CD4-positive, alpha-beta T cell treated with Interleukin-21 for 1 hour (primary cell): Measurements from ENCODE around the gene TPX2.

Source experiments
- DNase-seq: peaks from one replicate; pipeline ENCODE4 v3.0.0-alpha.2; 2020

Gene TPX2

DNA sequence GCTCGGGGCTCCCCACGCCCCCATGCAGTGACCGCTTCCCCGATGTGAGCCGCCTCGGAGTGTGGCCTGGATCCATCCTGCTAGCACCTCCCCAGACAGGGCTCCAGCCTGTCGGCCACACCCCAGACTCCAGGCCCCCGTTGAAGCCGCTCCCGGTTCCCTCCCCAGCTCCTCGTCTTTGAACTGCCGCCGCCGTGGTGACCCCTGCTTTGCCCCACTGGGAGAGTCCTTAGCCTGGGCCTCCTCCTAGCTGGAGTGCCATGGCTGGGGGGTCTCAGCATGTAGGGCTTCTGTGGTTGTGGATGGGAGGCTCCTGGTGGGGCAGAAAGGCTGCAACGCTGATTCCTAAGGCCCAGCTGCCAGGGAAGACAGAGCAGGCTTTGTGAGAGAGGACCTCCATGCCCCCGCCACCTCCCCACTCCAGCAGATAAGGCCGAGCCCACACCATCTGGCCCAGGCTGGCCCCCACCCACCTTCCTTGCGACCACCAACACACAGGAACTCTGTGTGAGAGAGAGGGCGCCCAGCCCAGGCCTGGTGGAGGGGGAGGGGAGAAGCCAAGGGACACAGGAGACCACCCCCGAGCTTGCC lies 94.9 kb downstream of the TPX2 start:
- DNase-seq: no peak

DNA sequence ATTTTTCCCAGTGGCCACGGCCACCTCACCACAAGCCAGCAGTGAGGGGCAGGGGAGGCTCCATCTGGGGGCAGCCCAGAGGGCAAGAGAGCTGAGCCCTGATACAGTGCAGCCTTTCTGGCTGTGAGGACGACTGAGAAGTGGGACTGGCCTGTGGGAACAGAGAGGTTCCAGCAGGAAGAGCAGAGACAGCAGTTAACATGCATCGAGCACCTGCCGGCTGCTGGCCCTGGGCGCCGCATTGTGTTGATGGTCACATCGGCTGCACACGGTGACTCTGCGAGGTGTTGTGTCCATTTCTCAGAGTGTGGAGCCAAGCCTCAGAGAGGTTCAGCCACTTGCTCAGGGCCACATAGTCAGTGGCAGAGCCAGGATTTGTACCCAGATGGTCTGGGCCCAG lies 96.5 kb downstream of the TPX2 start:
- DNase-seq: no peak

- peak; percentile 36 for DNase-seq
Measured at GRCh38 chr20:31835977-31836852, 97.1 kb downstream of the TPX2 start.

- DNase-seq: no peak
Measured at GRCh38 chr20:31836853-31837608, 97.9 kb downstream of the TPX2 start.

- DNase-seq: no peak
Measured at GRCh38 chr20:31837896-31838397, 98.9 kb downstream of the TPX2 start.

- no peak for DNase-seq
Measured at GRCh38 chr20:31838646-31839292, 99.7 kb downstream of the TPX2 start.

- DNase-seq: no peak
Measured at GRCh38 chr20:31839782-31840487, 100.8 kb downstream of the TPX2 start.

- DNase-seq: no peak
Measured at GRCh38 chr20:31840906-31841816, 102.1 kb downstream of the TPX2 start.

DNA sequence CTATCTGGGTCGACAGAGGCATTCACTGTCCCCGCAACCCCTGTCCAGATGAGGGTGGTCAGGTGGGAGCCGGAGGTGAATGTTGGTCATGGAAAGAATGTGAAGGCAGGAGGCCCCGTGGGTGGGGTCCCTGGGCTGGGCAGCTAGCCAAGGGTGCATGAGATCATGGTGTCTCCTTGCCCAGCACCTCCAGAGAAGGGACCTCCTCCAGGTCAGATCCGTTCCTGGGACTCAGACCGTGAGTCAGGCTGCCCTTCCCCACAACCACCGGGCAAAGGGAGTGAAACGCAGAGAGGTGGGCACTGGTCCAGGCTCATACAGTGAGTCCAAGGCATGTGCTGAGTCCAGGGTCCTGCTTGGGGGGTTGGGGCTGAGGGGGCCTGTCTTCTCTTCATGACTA lies 102.8 kb downstream of the TPX2 start:
- DNase-seq: no peak

- DNase-seq: no peak
Measured at GRCh38 chr20:31842471-31843157, 103.5 kb downstream of the TPX2 start.

DNA sequence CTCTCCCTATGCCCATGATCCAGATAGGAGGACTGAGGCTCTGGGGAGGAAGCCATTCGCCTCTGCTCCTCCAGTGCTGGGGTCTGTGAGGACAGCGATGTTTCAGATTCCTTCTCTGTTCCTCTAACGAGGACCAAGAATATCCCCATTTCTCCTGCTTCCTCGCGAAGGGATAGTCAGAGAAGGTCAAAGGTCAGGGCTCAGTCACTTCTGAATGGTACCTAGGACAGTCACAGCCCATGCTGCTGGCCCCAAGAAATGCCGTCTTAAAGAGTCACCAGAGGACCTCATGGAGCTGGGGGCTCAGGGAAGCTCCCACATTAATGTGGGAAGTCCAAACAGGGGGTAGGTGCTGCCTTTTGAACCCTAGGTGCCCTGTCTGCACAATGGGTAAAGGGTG lies 104.2 kb downstream of the TPX2 start:
- DNase-seq: no peak

- DNase-seq: no peak
Measured at GRCh38 chr20:31843881-31844280, 104.8 kb downstream of the TPX2 start.

DNA sequence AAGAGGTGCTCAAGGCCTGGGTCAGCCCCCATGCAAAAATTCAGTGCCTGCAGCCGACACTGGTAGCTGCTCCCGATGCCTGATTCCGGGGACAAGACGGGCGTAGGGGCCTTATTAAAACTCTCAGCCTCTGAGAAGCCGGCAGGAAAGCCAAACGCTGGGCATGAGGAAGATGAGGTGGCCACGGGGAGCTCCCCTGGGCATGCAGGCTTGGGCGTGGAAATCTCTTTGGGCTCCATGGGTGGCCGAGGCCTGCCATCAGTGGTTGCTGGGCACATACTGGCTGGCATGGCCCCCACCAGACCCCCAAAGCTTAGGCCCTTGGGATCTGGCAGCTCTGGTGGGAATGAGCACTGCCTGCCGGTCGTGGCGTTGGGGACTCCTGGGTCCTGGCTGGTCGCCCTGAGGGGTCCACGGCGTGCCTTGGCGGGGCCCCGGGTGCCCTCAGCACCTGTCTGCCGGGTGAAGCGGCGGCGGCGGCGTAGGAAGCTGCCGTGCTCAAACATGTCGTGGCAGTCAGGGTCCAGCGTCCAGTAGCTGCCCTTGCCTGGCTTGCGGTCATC lies 105.7 kb downstream of the TPX2 start:
- DNase-seq: no peak

DNA sequence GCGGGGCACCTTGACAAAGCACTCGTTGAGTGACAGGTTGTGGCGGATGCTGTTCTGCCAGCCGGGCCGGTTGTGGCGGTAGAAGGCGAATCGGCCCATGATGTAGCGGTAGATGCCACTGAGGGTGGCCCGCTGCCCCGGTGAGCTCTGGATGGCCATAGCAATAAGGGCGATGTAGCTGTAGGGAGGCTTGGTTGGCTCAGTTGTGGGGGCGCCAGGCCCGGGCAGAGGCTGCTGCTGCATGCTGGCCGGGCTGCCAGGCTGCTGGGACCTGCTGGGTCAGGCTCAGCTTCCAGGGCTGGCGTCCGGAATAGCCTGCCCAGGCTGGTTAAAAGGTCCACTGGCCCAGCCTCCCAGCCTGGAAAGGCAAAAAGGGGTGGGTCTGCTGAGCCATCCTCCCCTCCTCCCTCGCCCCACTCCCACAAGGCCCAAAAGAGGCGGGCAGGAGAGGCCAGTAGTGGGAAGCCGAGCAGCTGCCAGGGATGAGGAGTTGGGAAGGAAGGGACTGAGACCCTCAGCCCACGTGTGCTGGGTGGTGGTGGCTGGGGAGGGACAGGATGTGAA lies 106.3 kb downstream of the TPX2 start, which contains the start of gene FOXS1:
Gene FOXS1 (minus strand): TSS at position 305 of the 564 bp plus-strand sequence. CDS start 62 bp downstream, at position 243.
- DNase-seq: no peak

DNA sequence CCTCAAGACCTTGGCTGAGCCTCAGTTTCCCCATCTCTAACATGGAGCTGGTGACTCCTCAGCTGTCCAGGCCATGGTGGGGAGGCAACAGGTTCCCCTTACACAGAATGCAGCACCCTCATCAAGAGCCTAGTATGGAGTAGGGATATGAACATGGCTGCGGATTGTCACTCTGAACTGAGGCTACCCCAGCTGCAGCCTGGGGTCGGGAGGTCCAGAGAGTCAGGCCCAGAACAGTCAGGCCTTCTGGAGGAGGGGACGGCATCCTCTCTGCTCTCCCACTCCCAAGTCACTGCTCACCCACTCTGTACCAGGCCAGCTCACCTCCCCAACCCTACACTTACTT lies 107.7 kb downstream of the TPX2 start:
- no peak for DNase-seq

- DNase-seq: no peak
Measured at GRCh38 chr20:31848088-31848999, 109.3 kb downstream of the TPX2 start.

DNA sequence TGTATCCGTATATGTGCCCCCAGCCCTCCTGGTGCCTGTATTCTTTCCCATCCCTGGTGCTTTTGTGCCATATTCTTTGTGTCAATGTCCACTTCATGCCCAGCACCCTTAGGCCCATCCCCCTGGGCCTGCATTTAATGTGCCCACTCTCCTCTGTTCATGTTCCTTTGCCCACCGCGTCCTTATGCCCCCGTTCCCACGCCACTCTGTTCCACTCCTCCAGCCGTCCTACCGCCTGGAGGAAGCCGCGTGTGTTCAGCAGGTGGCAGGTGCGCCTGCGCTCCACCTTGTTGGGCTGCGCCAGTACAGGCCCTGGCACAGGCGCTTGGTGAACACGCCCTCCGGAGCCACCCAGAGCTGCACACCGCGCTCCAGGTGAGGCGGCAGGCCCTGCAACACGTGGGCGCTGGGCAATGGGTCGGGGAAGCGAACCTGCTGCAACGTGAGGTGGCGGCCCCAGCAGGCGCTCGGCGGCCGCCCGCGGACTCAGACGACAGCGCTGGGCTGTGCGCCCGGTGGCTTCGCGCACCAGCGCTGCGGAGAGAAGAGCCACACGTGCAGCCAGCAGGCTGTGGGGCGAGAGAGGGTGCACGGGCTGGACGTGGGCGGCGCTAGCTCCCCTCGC lies 110.3 kb downstream of the TPX2 start:
- no peak for DNase-seq
